Kidney (tissue), 14 donors: ENCODE measurements around the gene MAP3K6. TPM values are rescaled to one million over a fixed set of nuclear protein-coding genes. Genes with fewer than 3 reads are reported as not detected.

Experiments used
- DNase-seq, 5 donors: peaks; one replicate each; pipeline ENCODE4 v3.0.0-alpha.2; 2013 to 2020
- FAIRE-seq: peaks from 2 replicates; lab custom pipeline; 2012; peaks lifted over from hg19 to GRCh38; lab: Jason Lieb, UNC
- H3K27ac ChIP-seq, 2 donors: one replicate each; pipeline ENCODE4 v1.7.0; 2013; ENCODE audit warnings: low read depth in 2 of 2, low read length in 2 of 2, inconsistent platforms in 1 of 2
- H3K27me3 ChIP-seq: one replicate; pipeline ENCODE4 v1.7.1; 2013; ENCODE audit warnings: low read length, inconsistent platforms; ENCODE audit not compliant: control insufficient read depth, insufficient read depth
- H3K36me3 ChIP-seq, 3 donors: one replicate each; pipeline versions ENCODE4 v1.7.0 to v1.7.1; 2013; ENCODE audit warnings: low read length in 3 of 3, control low read depth in 1 of 3, inconsistent platforms in 1 of 3; ENCODE audit not compliant: insufficient read depth in 3 of 3, control insufficient read depth in 2 of 3
- H3K4me1 ChIP-seq, 3 donors: one replicate each; pipeline versions ENCODE4 v1.7.0 to v1.7.1; 2013; ENCODE audit warnings: low read length in 3 of 3, inconsistent platforms in 1 of 3, low read depth in 1 of 3; ENCODE audit not compliant: control insufficient read depth in 2 of 3, insufficient read depth in 2 of 3
- H3K4me3 ChIP-seq, 3 donors: one replicate each; pipeline versions ENCODE4 v1.7.0 to v1.8.1; 2013; ENCODE audit warnings: low read length in 3 of 3, control low read depth in 1 of 3, inconsistent platforms in 1 of 3
- H3K9ac ChIP-seq, 3 donors: one replicate each; pipeline versions ENCODE4 v1.7.0 to v1.7.1; 2013; ENCODE audit warnings: low read length in 3 of 3, control low read depth in 1 of 3, inconsistent platforms in 1 of 3
- H3K9me3 ChIP-seq, 3 donors: one replicate each; pipeline versions ENCODE4 v1.7.0 to v1.7.1; 2013; ENCODE audit warnings: low read length in 3 of 3, control low read depth in 1 of 3, inconsistent platforms in 1 of 3; ENCODE audit not compliant: control insufficient read depth in 2 of 3, insufficient read depth in 1 of 3
- CTCF ChIP-seq: IDR thresholded peaks from 3 replicates; pipeline ENCODE4 v1.5.1; 2012; ENCODE audit warnings: mild to moderate bottlenecking, moderate library complexity, borderline replicate concordance; ENCODE audit not compliant: insufficient read depth; ENCODE audit errors: extremely low read depth
- intact Hi-C: fragments of 100-400 bp; cut with DNase I; formaldehyde crosslinking; loops from one replicate; pipeline ENCODE4 v1.11.1; 2022
- polyA plus RNA-seq: library from polyadenylated mRNA; stranded (reverse); fragments of 350-450 nt; fragmentation: Illumina TruSeq; extraction: RNeasy Lipid Tissue Mini Kit (QIAGEN cat#74804); gene quantifications from one replicate; pipeline ENCODE4 v1.2.3, GENCODE V29; 2014; ENCODE audit warnings: low read depth, low replicate concordance; ENCODE audit not compliant: insufficient read depth
- total RNA-seq: library from RNA; stranded (reverse); fragmentation: NEBNext Ultra II Directional; extraction: Animal tissue kit (Norgen Biotek cat#: 25700); gene quantifications from one replicate; pipeline ENCODE4 v1.2.1, GENCODE V29; 2021
- donor health status: control.
- donor health status: control.
- donor health status: control.
- donor health status: control.
- donor health status: control.
- donor health status: DM: yes; HTN: yes; CAD: no.
- donor health status: Normal renal cell carcinoma (clear cell type).

The MAP3K6 gene
- total and polyA plus RNA-seq, 2 donors from 2014 or later, result 59.7 to 86.7 TPM

GRCh38 chr1:27413004-27413403, 46.2 kb upstream of the MAP3K6 start:
- no peaks in the 10 kb centered on the region for H3K27me3 ChIP-seq
- FAIRE-seq (no peak), DNase-seq (no peak)
- no peak overlapping the region for H3K4me3 ChIP-seq
- no peaks in the 10 kb centered on the region for H3K9me3 ChIP-seq
- H3K27ac ChIP-seq, result no peak overlapping the region
- H3K9ac ChIP-seq, result no peak overlapping the region
- H3K4me1 ChIP-seq, result peaks cover 0 to 8% (median 7%) of the 10 kb centered on the region in 3 donors
- no peak for TF ChIP-seq CTCF
- intact Hi-C loops, result loop anchor here (10.0 kb wide), 1 partner anchor 202 kb away; no protein-coding TSS in a partner anchor
- H3K36me3 ChIP-seq, result peaks cover 22 to 72% (median 62%) of the 10 kb centered on the region in 3 donors

- Histone ChIP-seq H3K9ac (no peak overlapping the region), H3K4me3 (no peak overlapping the region), H3K4me1 (peaks cover 0 to 6% (median 2%) of the 10 kb centered on the region in 3 donors), H3K36me3 (peaks cover 22 to 72% (median 63%) of the 10 kb centered on the region in 3 donors), H3K27me3 (no peaks in the 10 kb centered on the region), H3K27ac (no peak overlapping the region), H3K9me3 (no peaks in the 10 kb centered on the region)
- FAIRE-seq (no peak), DNase-seq (no peak)
- TF ChIP-seq CTCF, result no peak
- intact Hi-C loops, result loop anchor here (10.0 kb wide), 1 partner anchor 202 kb away; no protein-coding TSS in a partner anchor
Observed at GRCh38 chr1:27412502-27412901, 45.7 kb upstream of the MAP3K6 start.

- intact Hi-C loops, result loop anchor here (10.0 kb wide), 1 partner anchor 204 kb away; no protein-coding TSS in a partner anchor
- FAIRE-seq (no peak), DNase-seq (no peak)
- Histone ChIP-seq H3K4me1 (peaks cover 0 to 3% (median 0%) of the 10 kb centered on the region in 3 donors), H3K27ac (no peak overlapping the region), H3K4me3 (no peak overlapping the region), H3K9me3 (no peaks in the 10 kb centered on the region), H3K9ac (no peak overlapping the region), H3K27me3 (no peaks in the 10 kb centered on the region), H3K36me3 (peaks cover 17 to 68% (median 55%) of the 10 kb centered on the region in 3 donors)
- no peak for TF ChIP-seq CTCF
Observed at GRCh38 chr1:27410709-27411108, 43.9 kb upstream of the MAP3K6 start.
